OCI-LY7 (cell line): Measurements from ENCODE around the gene SLC25A47.

Experiments
- CTCF ChIP-seq: fragments of 200-600 bp; sonication (generic); conservative IDR thresholded peaks from 2 replicates; pipeline ENCODE4 v1.5.1; 2014; ENCODE audit warnings: mild to moderate bottlenecking, antibody characterized with exemption, low read length, moderate library complexity, mixed read lengths
- EZH2phosphoT487 ChIP-seq: fragments of 200-600 bp; sonication (generic); IDR thresholded peaks from 2 replicates; pipeline ENCODE4 v1.6.1; 2018; ENCODE audit warnings: low read depth, borderline replicate concordance, mild to moderate bottlenecking, mixed run types, antibody characterized with exemption, low read length, moderate library complexity, mixed read lengths

- TF ChIP-seq CTCF (no peak), EZH2phosphoT487 (no peak)
Observed at GRCh38 chr14:100328495-100329163, 5.5 kb downstream of the SLC25A47 start.
